ENCODE data around the gene ADAP1. TPM values are rescaled to one million over a fixed set of nuclear protein-coding genes. Genes with fewer than 3 reads are reported as not detected.
A peak's percentile ranks its signal among the peaks of the same experiment; 100 is the strongest.

The ADAP1 gene
- total and polyA plus RNA-seq, 2 of the 13 experiments (the other 11 are each of a cell fraction or from before 2014, with no cell fraction given) = 10.5 to 24.6 TPM

DNA sequence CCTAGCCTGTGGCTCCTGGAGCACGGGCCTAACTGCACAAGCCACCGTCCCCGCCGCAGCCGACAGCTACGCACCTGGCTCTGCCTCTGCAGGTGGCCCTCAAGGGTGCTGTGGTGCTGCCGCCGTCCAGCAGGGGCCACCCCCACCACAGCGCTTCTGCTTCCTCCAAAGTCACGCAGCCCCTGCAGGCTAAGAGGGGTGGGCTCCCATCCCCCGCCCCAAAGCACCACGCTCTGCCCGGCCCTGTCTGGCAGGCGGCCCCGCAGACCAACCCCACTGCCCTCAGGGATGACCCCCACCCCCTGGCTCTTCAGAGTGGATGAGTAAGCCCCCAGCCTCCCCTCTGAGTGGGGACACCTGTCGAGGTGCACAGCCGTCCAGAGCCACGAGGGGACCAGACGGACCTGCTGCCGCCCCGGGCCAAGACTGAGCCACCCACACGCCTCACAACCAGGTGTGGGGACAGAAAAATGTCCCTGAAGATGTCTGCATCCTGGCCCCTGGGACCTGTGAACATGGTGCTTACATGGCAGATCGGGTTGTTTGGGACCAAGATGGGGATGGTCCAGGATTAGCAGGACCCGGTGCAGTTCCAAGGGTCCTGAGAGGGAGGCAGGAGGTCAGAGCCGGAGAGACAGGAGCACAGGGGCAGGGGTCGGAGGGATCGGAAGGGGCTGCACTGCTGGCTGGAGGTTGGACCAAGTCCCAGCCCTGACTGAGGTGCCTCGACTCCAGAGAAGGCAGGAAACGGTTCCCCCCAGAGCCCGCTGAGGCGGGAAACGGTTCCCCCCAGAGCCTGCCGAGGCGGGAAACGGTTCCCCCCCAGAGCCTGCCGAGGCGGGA lies 9.0 kb upstream of the ADAP1 start (continued):
- TF ChIP-seq, protein P1, sequence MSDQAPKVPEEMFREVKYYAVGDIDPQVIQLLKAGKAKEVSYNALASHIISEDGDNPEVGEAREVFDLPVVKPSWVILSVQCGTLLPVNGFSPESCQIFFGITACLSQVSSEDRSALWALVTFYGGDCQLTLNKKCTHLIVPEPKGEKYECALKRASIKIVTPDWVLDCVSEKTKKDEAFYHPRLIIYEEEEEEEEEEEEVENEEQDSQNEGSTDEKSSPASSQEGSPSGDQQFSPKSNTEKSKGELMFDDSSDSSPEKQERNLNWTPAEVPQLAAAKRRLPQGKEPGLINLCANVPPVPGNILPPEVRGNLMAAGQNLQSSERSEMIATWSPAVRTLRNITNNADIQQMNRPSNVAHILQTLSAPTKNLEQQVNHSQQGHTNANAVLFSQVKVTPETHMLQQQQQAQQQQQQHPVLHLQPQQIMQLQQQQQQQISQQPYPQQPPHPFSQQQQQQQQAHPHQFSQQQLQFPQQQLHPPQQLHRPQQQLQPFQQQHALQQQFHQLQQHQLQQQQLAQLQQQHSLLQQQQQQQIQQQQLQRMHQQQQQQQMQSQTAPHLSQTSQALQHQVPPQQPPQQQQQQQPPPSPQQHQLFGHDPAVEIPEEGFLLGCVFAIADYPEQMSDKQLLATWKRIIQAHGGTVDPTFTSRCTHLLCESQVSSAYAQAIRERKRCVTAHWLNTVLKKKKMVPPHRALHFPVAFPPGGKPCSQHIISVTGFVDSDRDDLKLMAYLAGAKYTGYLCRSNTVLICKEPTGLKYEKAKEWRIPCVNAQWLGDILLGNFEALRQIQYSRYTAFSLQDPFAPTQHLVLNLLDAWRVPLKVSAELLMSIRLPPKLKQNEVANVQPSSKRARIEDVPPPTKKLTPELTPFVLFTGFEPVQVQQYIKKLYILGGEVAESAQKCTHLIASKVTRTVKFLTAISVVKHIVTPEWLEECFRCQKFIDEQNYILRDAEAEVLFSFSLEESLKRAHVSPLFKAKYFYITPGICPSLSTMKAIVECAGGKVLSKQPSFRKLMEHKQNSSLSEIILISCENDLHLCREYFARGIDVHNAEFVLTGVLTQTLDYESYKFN (CRISPR knock-in tag; conservative IDR thresholded peaks at IDR 0.05) = no peak
- peak; percentile 69; the same call in 1 of the 2 replicates for TF ChIP-seq ZNF546 (CRISPR knock-in tag; conservative IDR thresholded peaks at IDR 0.05)
- TF ChIP-seq, protein P2, sequence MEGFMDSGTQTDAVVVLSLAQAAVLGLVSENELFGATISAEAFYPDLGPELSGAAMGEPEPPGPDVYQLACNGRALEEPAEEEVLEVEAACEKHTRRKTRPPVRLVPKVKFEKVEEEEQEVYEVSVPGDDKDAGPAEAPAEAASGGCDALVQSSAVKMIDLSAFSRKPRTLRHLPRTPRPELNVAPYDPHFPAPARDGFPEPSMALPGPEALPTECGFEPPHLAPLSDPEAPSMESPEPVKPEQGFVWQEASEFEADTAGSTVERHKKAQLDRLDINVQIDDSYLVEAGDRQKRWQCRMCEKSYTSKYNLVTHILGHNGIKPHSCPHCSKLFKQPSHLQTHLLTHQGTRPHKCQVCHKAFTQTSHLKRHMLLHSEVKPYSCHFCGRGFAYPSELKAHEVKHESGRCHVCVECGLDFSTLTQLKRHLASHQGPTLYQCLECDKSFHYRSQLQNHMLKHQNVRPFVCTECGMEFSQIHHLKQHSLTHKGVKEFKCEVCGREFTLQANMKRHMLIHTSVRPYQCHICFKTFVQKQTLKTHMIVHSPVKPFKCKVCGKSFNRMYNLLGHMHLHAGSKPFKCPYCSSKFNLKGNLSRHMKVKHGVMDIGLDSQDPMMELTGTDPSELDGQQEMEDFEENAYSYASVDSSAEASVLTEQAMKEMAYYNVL (CRISPR knock-in tag; IDR thresholded peaks at IDR 0.05; ENCODE audit: borderline replicate concordance) = 0 out of 2 replicates have a peak, but pooled peaks have one; percentile 35
- TF ChIP-seq, protein P3, sequence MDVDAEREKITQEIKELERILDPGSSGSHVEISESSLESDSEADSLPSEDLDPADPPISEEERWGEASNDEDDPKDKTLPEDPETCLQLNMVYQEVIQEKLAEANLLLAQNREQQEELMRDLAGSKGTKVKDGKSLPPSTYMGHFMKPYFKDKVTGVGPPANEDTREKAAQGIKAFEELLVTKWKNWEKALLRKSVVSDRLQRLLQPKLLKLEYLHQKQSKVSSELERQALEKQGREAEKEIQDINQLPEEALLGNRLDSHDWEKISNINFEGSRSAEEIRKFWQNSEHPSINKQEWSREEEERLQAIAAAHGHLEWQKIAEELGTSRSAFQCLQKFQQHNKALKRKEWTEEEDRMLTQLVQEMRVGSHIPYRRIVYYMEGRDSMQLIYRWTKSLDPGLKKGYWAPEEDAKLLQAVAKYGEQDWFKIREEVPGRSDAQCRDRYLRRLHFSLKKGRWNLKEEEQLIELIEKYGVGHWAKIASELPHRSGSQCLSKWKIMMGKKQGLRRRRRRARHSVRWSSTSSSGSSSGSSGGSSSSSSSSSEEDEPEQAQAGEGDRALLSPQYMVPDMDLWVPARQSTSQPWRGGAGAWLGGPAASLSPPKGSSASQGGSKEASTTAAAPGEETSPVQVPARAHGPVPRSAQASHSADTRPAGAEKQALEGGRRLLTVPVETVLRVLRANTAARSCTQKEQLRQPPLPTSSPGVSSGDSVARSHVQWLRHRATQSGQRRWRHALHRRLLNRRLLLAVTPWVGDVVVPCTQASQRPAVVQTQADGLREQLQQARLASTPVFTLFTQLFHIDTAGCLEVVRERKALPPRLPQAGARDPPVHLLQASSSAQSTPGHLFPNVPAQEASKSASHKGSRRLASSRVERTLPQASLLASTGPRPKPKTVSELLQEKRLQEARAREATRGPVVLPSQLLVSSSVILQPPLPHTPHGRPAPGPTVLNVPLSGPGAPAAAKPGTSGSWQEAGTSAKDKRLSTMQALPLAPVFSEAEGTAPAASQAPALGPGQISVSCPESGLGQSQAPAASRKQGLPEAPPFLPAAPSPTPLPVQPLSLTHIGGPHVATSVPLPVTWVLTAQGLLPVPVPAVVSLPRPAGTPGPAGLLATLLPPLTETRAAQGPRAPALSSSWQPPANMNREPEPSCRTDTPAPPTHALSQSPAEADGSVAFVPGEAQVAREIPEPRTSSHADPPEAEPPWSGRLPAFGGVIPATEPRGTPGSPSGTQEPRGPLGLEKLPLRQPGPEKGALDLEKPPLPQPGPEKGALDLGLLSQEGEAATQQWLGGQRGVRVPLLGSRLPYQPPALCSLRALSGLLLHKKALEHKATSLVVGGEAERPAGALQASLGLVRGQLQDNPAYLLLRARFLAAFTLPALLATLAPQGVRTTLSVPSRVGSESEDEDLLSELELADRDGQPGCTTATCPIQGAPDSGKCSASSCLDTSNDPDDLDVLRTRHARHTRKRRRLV (CRISPR knock-in tag; IDR thresholded peaks at IDR 0.05) = no peak
- TF ChIP-seq MXI1 (IDR thresholded peaks at IDR 0.05; ENCODE audit: borderline replicate concordance, low read depth, low read length) = 0 out of 3 replicates have a peak, but pooled peaks have one; percentile 29
- TF ChIP-seq TOPORS (CRISPR knock-in tag; IDR thresholded peaks at IDR 0.05) = no peak
- TF ChIP-seq CENPT (CRISPR knock-in tag; IDR thresholded peaks at IDR 0.05; ENCODE audit: low read depth) = no peak
- TF ChIP-seq, protein P4, sequence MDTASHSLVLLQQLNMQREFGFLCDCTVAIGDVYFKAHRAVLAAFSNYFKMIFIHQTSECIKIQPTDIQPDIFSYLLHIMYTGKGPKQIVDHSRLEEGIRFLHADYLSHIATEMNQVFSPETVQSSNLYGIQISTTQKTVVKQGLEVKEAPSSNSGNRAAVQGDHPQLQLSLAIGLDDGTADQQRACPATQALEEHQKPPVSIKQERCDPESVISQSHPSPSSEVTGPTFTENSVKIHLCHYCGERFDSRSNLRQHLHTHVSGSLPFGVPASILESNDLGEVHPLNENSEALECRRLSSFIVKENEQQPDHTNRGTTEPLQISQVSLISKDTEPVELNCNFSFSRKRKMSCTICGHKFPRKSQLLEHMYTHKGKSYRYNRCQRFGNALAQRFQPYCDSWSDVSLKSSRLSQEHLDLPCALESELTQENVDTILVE (CRISPR knock-in tag; IDR thresholded peaks at IDR 0.05) = no peak
- no peak for TF ChIP-seq CBX5 (CRISPR knock-in tag; IDR thresholded peaks at IDR 0.05; ENCODE audit: borderline replicate concordance)
- TF ChIP-seq GFI1 (CRISPR knock-in tag; IDR thresholded peaks at IDR 0.05; ENCODE audit: borderline replicate concordance) = no peak
- TF ChIP-seq ZNF703 (CRISPR knock-in tag; IDR thresholded peaks at IDR 0.05; ENCODE audit: borderline replicate concordance) = no peak
- TF ChIP-seq PCBP1 (IDR thresholded peaks at IDR 0.05; ENCODE audit: borderline replicate concordance, low read depth, low read length) = no peak
- TF ChIP-seq ZSCAN21 (CRISPR knock-in tag; IDR thresholded peaks at IDR 0.05; ENCODE audit: borderline replicate concordance) = no peak
- TF ChIP-seq NFKBIZ (CRISPR knock-in tag; IDR thresholded peaks at IDR 0.05) = no peak
- TF ChIP-seq THAP11 (CRISPR knock-in tag; IDR thresholded peaks at IDR 0.05) = no peak
